T47D (cell line): ENCODE measurements around the gene LRP1.

Experiments
- DNase-seq, 2 experiments: peaks; one replicate each; pipeline versions ENCODE4 v3.0.0 to v3.0.0-alpha.2; 2011 to 2012; ENCODE audit warnings: low read depth in 1 of 2, low spot score in 1 of 2
- JUND ChIP-seq: IDR thresholded peaks from 2 replicates; pipeline ENCODE4 v1.6.1; 2012; ENCODE audit warnings: low read depth
- in situ Hi-C: cut with HindIII; loops from 2 replicates; pipeline ENCODE4 v1.10.0; 2016; ENCODE audit warnings: low sequenced_read_pairs, low pct_unique_long_range_greater_than_20kb

The LRP1 gene

DNA sequence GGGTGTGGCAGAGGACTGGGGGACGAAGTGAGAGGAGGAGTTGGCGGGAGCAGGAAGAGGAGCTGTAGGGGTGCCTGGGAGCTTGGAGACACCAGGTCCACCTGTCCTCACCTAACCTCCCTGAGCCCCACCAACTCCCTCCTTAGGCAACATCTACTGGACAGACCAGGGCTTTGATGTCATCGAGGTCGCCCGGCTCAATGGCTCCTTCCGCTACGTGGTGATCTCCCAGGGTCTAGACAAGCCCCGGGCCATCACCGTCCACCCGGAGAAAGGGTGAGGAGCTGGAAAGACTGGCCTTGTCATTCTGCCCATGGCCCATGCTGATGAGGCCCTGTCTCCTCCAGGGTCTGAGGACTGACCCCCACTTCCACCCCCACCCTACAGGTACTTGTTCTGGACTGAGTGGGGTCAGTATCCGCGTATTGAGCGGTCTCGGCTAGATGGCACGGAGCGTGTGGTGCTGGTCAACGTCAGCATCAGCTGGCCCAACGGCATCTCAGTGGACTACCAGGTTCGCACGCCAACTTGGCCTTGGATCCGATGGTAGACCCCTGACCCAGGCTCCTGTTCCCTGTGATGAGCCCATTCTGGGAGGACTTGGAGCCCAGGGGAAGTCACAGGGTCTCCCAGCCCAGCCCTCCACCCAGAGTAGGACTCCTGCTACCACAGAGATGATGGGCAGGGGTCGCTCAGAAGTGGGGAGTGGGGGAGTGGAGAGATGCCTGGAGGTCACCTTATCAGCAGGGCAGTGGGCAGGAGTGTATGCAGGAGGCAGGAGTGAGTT is 55.8 kb downstream of the LRP1 start:
- no peak for TF ChIP-seq JUND
- in situ Hi-C loops = no loop called here
- no peak for DNase-seq

- in situ Hi-C loops = no loop called here
- TF ChIP-seq JUND = no peak
- no peak for DNase-seq
Observed at GRCh38 chr12:57185403-57185802, 57.1 kb downstream of the LRP1 start.

DNA sequence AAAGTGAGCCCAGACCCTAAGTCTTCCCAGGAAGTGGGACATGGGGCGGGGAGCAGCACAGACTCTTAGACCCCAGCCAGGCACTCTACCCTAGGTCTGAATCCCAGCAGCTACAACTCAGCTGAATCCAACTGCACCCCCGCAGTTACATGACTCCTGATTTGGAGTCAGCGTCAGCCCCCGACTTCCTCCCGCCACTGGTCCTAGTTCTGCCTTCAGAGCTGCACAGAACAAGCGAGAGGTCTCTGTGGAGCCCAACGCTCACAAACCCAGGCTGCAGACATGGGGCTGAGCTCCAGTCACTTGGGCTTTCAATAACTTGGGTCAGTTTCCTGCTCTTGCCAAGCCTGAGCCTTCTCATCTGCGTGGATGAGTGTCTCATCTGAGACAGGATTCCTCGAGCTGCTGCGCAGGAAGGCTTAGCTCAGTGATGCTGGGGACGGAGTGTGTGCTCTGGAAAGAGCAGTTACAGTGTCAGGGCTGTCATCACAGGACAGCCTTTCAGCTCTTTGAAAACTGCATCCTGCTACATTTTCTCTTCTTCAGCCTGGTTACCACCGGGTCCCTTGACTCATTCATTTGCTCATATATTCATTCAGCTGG is 57.7 kb downstream of the LRP1 start:
- in situ Hi-C loops = no loop called here
- no peak for TF ChIP-seq JUND

DNA sequence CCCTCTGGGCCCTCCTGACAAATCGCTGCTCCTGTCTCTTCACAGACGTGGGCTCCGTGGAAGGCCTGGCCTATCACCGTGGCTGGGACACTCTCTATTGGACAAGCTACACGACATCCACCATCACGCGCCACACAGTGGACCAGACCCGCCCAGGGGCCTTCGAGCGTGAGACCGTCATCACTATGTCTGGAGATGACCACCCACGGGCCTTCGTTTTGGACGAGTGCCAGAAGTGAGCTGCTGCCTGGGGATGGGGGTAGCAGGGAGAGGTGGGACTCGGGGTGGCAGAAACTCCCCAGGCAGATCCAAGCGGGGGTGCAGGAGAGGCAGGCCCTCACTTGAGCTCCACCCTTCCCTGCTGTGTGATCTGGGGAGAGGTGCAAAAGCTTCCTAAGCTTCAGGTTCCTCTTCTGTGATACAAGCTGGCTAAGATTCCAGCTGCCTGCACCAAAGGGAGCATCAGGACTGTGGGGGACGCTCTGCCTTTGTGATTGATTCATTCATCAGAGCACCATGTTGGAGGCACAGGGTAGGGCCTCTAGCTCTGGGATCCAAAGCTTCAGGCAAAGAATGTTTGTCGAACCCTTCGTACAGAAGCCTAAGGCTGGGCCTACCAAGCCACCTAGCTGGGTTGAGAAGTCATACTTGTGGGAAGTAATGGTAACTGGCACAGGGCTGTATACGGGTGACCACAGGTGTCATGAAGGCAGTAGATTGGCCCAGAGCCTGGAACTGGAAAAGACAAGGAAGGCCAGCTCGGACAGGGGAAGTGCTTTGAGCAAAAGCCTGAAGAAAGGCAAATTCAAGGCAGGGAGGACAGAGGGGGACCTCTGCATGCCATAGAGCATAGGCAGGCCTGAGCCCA is 59.2 kb downstream of the LRP1 start:
- in situ Hi-C loops = no loop called here
- DNase-seq = no peak
- no peak for TF ChIP-seq JUND

More for the DNA sequence above, 57.7 kb downstream of the LRP1 start:
- no peak for DNase-seq

DNA sequence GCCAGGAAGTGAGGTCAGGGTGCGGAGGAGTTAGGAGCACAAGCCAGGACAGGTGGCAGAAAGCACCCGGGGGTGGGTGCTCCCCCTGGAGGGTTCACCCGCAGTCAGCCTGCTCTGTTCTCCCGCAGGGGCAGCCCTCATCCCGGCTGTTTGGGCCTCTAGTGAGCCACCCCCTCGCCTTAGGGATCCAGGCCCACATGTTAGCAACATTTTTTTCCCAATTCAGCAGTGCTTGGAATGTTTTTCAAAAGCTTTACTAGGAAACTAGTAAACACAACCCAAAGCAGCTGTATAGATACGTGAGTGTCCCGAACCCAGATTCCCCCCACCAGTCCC is 59.8 kb downstream of the LRP1 start:
- no peak for TF ChIP-seq JUND
- DNase-seq = no peak
- in situ Hi-C loops = no loop called here

DNA sequence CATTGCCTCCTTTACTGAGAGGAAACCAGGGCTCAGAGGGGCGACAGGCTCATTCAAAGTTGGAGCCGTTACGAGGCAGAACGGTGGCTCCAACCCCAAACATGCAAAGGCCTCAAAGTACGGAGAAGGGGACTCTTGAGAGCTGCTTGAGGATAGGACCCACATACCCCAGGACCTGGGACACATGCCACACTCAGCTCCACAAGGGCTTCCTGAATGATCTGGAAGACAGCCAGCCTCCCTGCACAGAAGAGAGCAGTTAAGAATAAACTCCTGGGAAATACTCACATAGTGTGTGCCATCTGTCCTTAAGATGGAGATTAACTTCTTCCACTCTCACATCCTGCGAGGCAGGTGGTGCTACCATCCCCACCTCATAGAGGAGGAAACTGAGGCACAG is 61.8 kb downstream of the LRP1 start:
- in situ Hi-C loops = no loop called here
- no peak for TF ChIP-seq JUND
- no peak for DNase-seq

DNA sequence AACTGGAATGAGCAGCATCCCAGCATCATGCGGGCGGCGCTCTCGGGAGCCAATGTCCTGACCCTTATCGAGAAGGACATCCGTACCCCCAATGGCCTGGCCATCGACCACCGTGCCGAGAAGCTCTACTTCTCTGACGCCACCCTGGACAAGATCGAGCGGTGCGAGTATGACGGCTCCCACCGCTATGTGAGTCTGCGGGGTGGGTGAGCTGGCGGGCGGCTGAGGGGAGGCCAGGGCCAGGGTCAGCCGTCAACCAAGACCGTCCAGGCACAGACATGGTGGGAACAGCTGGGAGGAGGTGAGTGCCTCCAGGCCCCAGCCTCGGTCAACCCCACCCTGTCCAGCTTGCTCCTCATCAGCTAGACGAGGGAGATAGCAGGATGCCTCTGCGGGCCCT is 62.5 kb downstream of the LRP1 start:
- no peak for TF ChIP-seq JUND
- no peak for DNase-seq
- in situ Hi-C loops = no loop called here

DNA sequence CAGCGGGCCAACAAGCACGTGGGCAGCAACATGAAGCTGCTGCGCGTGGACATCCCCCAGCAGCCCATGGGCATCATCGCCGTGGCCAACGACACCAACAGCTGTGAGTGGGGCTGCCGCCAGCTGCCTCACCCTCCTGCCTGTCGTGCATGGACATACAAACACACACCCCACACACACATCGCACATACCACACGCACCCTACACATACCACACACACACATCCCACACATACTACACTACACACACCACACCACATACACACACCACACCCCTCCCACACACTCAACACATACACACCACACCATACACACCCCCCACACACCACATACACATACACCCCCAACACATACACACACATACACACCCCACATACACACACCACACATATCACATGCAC is 63.1 kb downstream of the LRP1 start:
- in situ Hi-C loops = no loop called here

GRCh38 chr12:57192920-57193319 is 64.6 kb downstream of the LRP1 start:
- no peak for DNase-seq
- in situ Hi-C loops = no loop called here
- TF ChIP-seq JUND = no peak

More for the DNA sequence above, 63.1 kb downstream of the LRP1 start:
- no peak for TF ChIP-seq JUND
- DNase-seq = no peak

DNA sequence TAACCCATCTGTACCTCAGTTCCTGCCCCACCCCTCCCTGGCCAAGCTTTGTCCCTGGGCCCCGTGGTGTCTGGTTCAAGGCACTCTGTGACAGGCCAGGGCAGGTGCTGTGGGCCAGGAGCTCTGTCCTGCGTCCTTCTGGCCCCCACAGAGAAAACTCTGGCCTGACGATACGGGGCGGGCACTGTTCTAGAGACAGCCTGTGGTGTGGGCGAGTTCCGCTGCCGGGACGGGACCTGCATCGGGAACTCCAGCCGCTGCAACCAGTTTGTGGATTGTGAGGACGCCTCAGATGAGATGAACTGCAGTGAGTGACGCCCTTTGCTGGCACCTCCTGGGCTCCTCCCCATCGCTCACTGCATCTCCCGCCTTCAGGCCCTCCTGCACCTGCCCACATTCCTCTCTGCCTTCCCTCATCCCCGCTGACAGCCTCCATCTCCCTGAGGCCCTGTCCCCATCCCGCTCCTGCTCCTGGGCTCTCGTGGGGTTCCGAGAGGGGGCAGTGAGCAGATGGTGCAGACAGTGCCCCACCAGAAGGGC is 65.5 kb downstream of the LRP1 start:
- peak in 1 of 2 experiments; percentile 23 for DNase-seq
- in situ Hi-C loops = no loop called here
- no peak for TF ChIP-seq JUND

DNA sequence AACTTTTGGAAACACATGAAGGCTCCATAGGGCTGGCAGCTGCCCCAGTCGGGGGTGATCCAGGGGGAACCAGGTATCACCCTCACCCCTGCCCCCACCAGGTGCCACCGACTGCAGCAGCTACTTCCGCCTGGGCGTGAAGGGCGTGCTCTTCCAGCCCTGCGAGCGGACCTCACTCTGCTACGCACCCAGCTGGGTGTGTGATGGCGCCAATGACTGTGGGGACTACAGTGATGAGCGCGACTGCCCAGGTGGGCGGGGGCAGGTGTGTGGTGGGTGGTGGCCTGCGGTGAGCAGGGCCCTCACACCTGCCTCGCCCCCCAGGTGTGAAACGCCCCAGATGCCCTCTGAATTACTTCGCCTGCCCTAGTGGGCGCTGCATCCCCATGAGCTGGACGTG is 66.0 kb downstream of the LRP1 start:
- no peak for TF ChIP-seq JUND
- no peak for DNase-seq
- in situ Hi-C loops = no loop called here

DNA sequence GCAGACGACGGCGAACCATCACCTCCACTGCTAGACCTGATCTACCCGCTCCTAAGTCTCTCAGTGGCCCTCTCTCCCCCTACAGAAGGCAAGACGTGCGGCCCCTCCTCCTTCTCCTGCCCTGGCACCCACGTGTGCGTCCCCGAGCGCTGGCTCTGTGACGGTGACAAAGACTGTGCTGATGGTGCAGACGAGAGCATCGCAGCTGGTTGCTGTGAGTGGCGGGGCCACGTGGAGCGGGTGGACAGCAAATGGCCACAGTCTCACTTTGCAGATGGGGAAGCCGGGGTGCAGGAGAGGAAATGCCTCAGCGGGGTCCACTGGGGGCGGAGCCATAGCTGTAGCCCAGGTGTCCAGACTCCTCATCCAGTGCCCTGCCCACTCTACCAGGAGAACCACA is 66.9 kb downstream of the LRP1 start:
- DNase-seq = no peak
- in situ Hi-C loops = no loop called here
- TF ChIP-seq JUND = no peak
